Upper lobe of right lung (tissue), 1 donor: ENCODE measurements around the gene MDN1. TPM values are rescaled to one million over a fixed set of nuclear protein-coding genes. Genes with fewer than 3 reads are reported as not detected.

Source experiments
- ATAC-seq: fragments of 200-7000 bp; cut with Tn5 transposase; one replicate; pipeline ENCODE4 v1.9.1; 2020; ENCODE audit warnings: mild to moderate bottlenecking, moderate library complexity
- DNase-seq: peaks from one replicate; pipeline ENCODE4 v3.0.0-alpha.2; 2020
- H3K27ac ChIP-seq: fragments of 200-600 bp; one replicate; pipeline ENCODE4 v1.8.0; 2022
- H3K27me3 ChIP-seq: fragments of 200-600 bp; one replicate; pipeline ENCODE4 v1.8.0; 2022; ENCODE audit warnings: mild to moderate bottlenecking
- H3K36me3 ChIP-seq: fragments of 200-600 bp; one replicate; pipeline ENCODE4 v1.8.0; 2022
- H3K4me1 ChIP-seq: fragments of 200-600 bp; one replicate; pipeline ENCODE4 v1.8.0; 2022
- H3K4me3 ChIP-seq: fragments of 200-600 bp; one replicate; pipeline ENCODE4 v1.8.0; 2022; ENCODE audit warnings: mild to moderate bottlenecking
- H3K9me3 ChIP-seq: fragments of 200-600 bp; one replicate; pipeline ENCODE4 v1.8.0; 2022
- intact Hi-C: fragments of 100-400 bp; cut with DNase I; formaldehyde crosslinking; loops from one replicate; pipeline ENCODE4 v1.11.0; 2022
- total RNA-seq: library from RNA; stranded (reverse); fragmentation: NEBNext Ultra II Directional; extraction: Animal tissue kit (Norgen Biotek cat#: 25700); gene quantifications from one replicate; pipeline ENCODE4 v1.2.1, GENCODE V29; 2021
- TF ChIP-seq, protein P1 (sequence below): fragments of 200-600 bp; IDR thresholded peaks from one replicate; pipeline ENCODE4 v1.8.0; 2022; ENCODE audit warnings: antibody characterized with exemption
- donor health status: DM: no; HTN: yes; CAD: no; lungs with severe emphysema.

MDN1 gene
- total RNA-seq, 1 donor from 2014 or later = 35.1 TPM

DNA sequence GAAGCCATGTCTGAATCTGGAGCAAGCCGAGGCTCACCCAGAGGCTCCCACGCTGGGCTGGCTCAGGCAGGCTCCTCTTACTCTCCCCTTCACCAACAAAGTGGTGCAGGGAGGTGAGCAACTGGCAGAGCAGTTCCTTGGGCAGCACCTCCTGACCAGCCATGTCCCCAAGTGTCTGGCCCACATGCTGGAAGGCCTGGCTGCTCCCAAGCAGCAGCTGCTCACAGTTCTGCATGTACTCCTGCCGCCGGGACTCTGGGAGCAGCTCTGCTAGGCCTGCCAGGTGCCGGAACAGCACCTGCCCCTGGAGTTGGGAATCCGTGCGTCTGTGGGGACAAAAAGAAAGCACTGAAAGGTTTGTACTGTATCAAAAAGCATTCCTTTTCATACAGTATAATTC lies 123.9 kb downstream of the MDN1 start:
- intact Hi-C loops = no loop called here
- TF ChIP-seq, protein P1, sequence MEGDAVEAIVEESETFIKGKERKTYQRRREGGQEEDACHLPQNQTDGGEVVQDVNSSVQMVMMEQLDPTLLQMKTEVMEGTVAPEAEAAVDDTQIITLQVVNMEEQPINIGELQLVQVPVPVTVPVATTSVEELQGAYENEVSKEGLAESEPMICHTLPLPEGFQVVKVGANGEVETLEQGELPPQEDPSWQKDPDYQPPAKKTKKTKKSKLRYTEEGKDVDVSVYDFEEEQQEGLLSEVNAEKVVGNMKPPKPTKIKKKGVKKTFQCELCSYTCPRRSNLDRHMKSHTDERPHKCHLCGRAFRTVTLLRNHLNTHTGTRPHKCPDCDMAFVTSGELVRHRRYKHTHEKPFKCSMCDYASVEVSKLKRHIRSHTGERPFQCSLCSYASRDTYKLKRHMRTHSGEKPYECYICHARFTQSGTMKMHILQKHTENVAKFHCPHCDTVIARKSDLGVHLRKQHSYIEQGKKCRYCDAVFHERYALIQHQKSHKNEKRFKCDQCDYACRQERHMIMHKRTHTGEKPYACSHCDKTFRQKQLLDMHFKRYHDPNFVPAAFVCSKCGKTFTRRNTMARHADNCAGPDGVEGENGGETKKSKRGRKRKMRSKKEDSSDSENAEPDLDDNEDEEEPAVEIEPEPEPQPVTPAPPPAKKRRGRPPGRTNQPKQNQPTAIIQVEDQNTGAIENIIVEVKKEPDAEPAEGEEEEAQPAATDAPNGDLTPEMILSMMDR = no peak

DNA sequence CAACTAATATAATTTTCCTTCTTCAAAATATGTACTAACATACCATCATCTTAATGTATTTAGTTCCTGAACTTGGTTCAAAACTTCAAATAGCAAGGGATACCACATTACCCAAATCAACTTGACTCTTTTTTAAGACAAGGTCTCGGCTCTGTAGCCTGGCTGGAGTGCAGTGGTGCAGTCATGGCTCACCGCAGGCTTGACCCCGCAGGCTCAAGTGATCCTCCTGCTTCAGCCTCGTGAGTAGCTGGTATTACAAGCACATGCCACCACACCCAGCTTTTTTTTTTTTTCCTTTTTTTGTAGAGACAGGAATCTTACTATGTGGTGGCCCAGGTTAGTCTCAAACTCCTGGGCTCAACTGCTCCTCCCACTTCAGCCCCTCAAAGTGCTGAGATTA lies 125.2 kb downstream of the MDN1 start:
- DNase-seq (no peak), ATAC-seq (peak; percentile 46)
- Histone ChIP-seq H3K27me3 (no peaks in the 10 kb centered on the region), H3K27ac (no peak overlapping the region), H3K36me3 (peaks cover 98% of the 10 kb centered on the region), H3K9me3 (no peaks in the 10 kb centered on the region), H3K4me3 (no peak overlapping the region), H3K4me1 (no peaks in the 10 kb centered on the region)
- intact Hi-C loops = no loop called here
- TF ChIP-seq, protein P1 = no peak

More for the DNA sequence above, 123.9 kb downstream of the MDN1 start:
- ATAC-seq (no peak), DNase-seq (no peak)
- H3K4me3 ChIP-seq = no peak overlapping the region
- H3K27me3 ChIP-seq = no peaks in the 10 kb centered on the region
- no peaks in the 10 kb centered on the region for H3K9me3 ChIP-seq
- no peaks in the 10 kb centered on the region for H3K4me1 ChIP-seq
- H3K36me3 ChIP-seq = peaks cover 99% of the 10 kb centered on the region
- H3K27ac ChIP-seq = no peak overlapping the region

DNA sequence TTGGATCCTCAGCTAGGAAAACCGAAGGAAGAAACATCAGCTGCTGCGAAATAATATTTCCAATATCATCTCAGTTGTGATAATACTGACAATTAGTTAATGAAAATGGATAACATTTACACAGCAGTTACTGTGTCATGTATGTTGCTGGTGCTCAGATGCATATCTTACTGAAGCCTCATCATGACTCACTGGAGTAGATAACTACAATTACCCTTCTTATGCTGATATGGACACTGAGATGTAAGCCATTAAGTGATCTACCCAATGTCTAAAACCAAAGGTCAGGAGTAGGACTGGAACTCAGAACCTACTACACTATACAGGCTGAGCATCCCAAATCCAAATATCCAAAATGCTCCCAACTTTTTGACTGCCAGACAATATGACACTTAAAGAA lies 126.4 kb downstream of the MDN1 start:
- Histone ChIP-seq H3K9me3 (no peaks in the 10 kb centered on the region), H3K4me3 (no peak overlapping the region), H3K27me3 (no peaks in the 10 kb centered on the region), H3K36me3 (peaks cover 97% of the 10 kb centered on the region), H3K4me1 (no peaks in the 10 kb centered on the region), H3K27ac (no peak overlapping the region)
- ATAC-seq (no peak), DNase-seq (no peak)
- TF ChIP-seq, protein P1 = no peak
- intact Hi-C loops = no loop called here

DNA sequence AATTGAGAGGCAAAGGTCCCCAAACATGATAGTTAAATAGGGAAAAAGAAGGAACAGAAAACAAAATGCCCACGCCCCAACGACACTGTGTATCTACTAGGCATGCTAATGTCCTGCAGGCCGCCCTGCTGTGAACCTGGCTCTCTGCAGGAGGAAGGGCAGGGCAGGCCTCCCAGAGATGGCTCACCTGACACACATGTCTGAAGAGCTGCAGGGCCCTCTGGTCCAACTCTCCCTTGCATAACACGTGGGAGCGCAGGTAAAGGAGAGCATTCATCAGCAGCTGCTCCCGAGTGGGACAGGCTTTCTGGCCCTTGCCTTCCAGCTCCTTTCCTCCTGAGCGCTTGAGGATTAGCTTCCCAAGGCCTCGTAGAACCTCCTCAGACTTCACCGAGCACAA lies 127.3 kb downstream of the MDN1 start:
- DNase-seq (no peak), ATAC-seq (no peak)
- intact Hi-C loops = no loop called here
- Histone ChIP-seq H3K27ac (no peak overlapping the region), H3K4me1 (no peaks in the 10 kb centered on the region), H3K9me3 (no peaks in the 10 kb centered on the region), H3K27me3 (no peaks in the 10 kb centered on the region), H3K36me3 (peaks cover 97% of the 10 kb centered on the region), H3K4me3 (no peak overlapping the region)
- TF ChIP-seq, protein P1 = no peak

DNA sequence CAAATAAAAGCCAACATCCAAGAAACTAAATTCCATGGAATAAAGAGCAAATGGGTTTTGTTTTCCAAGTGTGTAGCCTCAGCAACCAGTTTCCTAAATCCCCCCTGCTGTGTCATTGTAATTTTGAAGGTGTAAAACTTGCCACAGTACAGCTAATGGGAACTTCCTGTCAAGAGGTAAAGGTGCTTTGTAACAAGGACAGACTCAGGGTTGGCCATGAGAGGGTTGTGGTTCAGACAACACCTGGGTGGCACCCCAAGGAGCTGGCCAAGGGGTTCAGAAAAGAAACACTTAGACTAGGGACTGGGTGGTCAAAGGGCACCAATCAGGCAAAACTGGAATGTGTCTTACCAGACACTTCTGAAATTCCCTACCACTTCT lies 128.7 kb downstream of the MDN1 start:
- Histone ChIP-seq H3K27me3 (no peaks in the 10 kb centered on the region), H3K4me1 (no peaks in the 10 kb centered on the region), H3K27ac (no peak overlapping the region), H3K9me3 (no peaks in the 10 kb centered on the region), H3K4me3 (no peak overlapping the region), H3K36me3 (peaks cover 97% of the 10 kb centered on the region)
- ATAC-seq = no peak
- intact Hi-C loops = no loop called here
- DNase-seq = no peak
- TF ChIP-seq, protein P1 = no peak

DNA sequence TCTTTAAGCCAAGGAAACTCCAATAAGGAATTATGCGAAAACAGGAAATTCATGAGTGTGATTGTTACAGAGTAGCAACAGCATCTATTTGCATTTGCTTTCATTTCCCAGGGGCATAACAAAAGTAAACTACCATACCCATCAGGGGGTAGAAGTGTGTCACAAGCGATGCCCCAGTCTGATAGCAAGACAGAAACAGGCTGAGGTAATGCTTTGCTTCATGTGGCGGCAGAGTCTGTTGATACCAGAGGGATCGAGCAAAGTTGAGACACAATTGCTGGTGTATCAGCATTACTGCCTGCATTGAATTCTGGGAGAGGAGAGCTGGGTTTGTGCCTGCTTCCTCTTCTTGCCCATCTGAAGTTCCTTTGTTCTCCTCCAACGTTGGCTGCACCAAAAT lies 129.9 kb downstream of the MDN1 start:
- Histone ChIP-seq H3K27me3 (no peaks in the 10 kb centered on the region), H3K9me3 (no peaks in the 10 kb centered on the region), H3K4me1 (no peaks in the 10 kb centered on the region), H3K4me3 (no peak overlapping the region), H3K36me3 (peaks cover 97% of the 10 kb centered on the region), H3K27ac (no peak overlapping the region)
- no peak for DNase-seq
- intact Hi-C loops = no loop called here
- peak; percentile 54 for ATAC-seq
- TF ChIP-seq, protein P1 = no peak
